H1 (cell line): ENCODE data around the gene VPS37D. TPM values are rescaled to one million over a fixed set of nuclear protein-coding genes. Genes with fewer than 3 reads are reported as not detected.

ENCODE experiments used
- ATF2 ChIP-seq: IDR thresholded peaks from 2 replicates; pipeline ENCODE4 v1.6.1; 2012; ENCODE audit warnings: low read length, inconsistent platforms
- polyA plus RNA-seq, 7 experiments: library from polyadenylated mRNA; depleted of rRNA in 3 of 7; stranded (reverse) in 5 of 7; unstranded in 2 of 7; fragments of >200 nt in 5 of 7; fragments of 200-250 nt in 2 of 7; gene quantifications; 1 replicate in 5 of 7; 2 replicates in 1 of 7; 4 replicates in 1 of 7; pipeline versions ENCODE4 v1.2.1 to v1.2.3, GENCODE V29; 2011 to 2013; ENCODE audit warnings: missing spikeins in 2 of 7, mixed read lengths in 2 of 7
- total RNA-seq: library from RNA; stranded (reverse); fragmentation: NEBNext Ultra II Directional; extraction: Animal tissue kit (Norgen Biotek cat#: 25700); gene quantifications from 2 replicates; pipeline ENCODE4 v1.2.1, GENCODE V29; 2021

The VPS37D gene
- total and polyA plus RNA-seq, 2 of the 8 experiments (the other 6 are each of a cell fraction or from before 2014, with no cell fraction given): 3.4 to 5.0 TPM

DNA sequence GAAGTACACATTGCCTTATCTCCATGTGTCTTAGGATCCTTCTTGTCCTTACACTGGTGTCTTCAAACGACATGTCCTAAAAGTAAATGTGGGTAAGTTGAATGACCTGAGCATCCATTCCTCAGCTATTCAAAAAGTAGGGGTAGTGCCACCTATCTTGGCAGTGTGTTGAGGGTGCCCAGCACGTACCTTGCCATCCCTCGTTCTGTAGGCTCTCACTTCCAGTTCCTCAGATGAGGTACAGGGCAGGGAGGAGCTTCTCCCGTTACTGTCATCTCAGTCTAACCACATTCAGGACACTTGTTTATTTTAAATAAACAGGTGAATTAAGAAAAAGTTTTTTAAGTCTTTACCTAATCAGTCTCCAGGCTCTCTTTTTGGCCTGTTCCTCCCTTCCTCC, 28.7 kb downstream of the VPS37D start (continued):
- TF ChIP-seq ATF2: no peak
